HFFc6 (cell line): ENCODE measurements around the gene PRKAG2. TPM values are rescaled to one million over a fixed set of nuclear protein-coding genes. Genes with fewer than 3 reads are reported as not detected.

Source experiments
- DNase-seq: peaks from one replicate; pipeline ENCODE4 v3.0.0-alpha.2; 2018
- H3K27ac Mint-ChIP-seq: 2 replicates; pipeline ENCODE4 v1.8.0; 2020; ENCODE audit warnings: mild to moderate bottlenecking, mixed read lengths
- H3K27me3 Mint-ChIP-seq: 2 replicates; pipeline ENCODE4 v1.8.0; 2021; ENCODE audit warnings: mild to moderate bottlenecking, moderate library complexity, mixed read lengths; ENCODE audit not compliant: insufficient read depth
- H3K36me3 Mint-ChIP-seq: 2 replicates; pipeline ENCODE4 v1.8.0; 2021; ENCODE audit warnings: low read depth, mixed read lengths
- H3K4me1 Mint-ChIP-seq: 2 replicates; pipeline ENCODE4 v1.8.0; 2020; ENCODE audit warnings: low read depth, mixed read lengths
- H3K4me3 Mint-ChIP-seq: 2 replicates; pipeline ENCODE4 v1.8.0; 2020; ENCODE audit warnings: mild to moderate bottlenecking, moderate library complexity, mixed read lengths
- H3K9me3 Mint-ChIP-seq: 2 replicates; pipeline ENCODE4 v1.8.0; 2020; ENCODE audit warnings: mild to moderate bottlenecking, mixed read lengths
- total RNA-seq, 6 experiments: library from RNA; stranded (reverse); fragmentation: NEBNext Ultra II Directional; extraction: Animal tissue kit (Norgen Biotek cat#: 25700); gene quantifications; 2 replicates in 1 of 6; 3 replicates in 5 of 6; pipeline ENCODE4 v1.2.3, GENCODE V29; 2021
- TF ChIP-seq, protein P1 (sequence below): fragments of 200-600 bp; sonication (generic); IDR thresholded peaks from 2 replicates; pipeline ENCODE4 v1.5.0; 2021; ENCODE audit warnings: antibody characterized with exemption, mild to moderate bottlenecking

The PRKAG2 gene
- total RNA-seq, 6 experiments from 2014 or later = 15.1 to 19.2 (median 18.4) TPM

DNA sequence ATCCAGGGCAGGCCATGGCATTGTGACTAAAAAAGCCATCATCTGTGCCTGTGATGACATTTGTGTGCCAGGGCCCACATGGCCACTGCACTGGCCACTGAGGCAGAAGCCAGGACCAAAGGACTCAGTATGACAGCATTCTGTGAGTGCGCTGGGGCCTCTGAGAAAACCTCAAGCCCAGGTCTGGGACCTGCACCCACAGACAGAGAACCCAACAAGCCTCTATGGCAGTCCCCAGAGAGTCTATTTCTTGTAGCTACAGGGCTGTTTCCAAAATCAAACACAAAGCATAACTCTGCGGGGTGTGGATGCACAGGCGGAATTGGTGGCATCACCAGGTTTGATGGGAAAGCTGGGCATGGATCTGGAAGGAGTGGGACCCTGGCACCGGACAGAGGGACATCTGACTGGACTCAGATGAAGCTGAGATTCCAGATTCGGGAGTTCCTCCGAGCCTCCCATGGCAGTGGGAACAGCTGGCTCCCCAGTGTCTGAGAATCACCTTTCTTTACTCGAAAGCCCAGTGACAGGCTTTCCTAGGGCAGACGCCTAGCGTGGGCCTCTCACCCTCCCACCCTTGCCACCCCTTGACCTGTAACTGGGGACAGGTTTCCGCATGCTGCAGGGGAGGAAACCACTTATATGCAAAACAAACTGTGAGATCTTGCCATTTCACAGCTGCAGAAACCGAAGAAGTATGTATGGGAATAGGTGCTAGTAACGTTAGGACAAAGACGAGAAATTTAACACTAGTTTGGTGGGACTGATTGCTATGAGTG, 286.7 kb downstream of the PRKAG2 start:
- Mint-ChIP-seq H3K36me3 (peaks cover 11% of the 10 kb centered on the region), H3K4me1 (peaks cover 20% of the 10 kb centered on the region), H3K27me3 (no peaks in the 10 kb centered on the region; the same call in none of the 2 replicates), H3K27ac (no peak overlapping the region), H3K9me3 (no peaks in the 10 kb centered on the region), H3K4me3 (no peak overlapping the region)
- TF ChIP-seq, protein P1, sequence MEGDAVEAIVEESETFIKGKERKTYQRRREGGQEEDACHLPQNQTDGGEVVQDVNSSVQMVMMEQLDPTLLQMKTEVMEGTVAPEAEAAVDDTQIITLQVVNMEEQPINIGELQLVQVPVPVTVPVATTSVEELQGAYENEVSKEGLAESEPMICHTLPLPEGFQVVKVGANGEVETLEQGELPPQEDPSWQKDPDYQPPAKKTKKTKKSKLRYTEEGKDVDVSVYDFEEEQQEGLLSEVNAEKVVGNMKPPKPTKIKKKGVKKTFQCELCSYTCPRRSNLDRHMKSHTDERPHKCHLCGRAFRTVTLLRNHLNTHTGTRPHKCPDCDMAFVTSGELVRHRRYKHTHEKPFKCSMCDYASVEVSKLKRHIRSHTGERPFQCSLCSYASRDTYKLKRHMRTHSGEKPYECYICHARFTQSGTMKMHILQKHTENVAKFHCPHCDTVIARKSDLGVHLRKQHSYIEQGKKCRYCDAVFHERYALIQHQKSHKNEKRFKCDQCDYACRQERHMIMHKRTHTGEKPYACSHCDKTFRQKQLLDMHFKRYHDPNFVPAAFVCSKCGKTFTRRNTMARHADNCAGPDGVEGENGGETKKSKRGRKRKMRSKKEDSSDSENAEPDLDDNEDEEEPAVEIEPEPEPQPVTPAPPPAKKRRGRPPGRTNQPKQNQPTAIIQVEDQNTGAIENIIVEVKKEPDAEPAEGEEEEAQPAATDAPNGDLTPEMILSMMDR = no peak
- no peak for DNase-seq

DNA sequence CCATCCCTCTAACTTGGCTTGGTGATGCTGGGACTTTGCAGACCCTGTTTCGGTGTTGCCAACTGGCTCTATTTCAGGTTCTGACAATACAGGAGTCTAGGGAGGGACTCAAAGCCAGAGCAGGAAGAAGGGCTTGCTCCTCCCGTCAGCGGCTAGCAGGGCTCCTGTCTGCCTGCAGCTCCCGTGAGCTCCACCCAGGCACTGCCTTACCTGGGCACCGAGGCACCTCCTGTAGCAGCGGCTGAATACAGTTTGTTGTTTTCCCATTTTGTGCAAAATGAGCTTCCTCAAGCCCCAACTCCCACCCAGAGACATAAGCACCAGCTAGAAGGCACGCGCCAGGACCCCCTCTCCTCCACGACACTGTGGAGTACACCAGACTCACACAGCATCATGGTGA, 287.9 kb downstream of the PRKAG2 start:
- H3K4me1 Mint-ChIP-seq = peaks cover 18% of the 10 kb centered on the region
- no peaks in the 10 kb centered on the region; the same call in none of the 2 replicates for H3K27me3 Mint-ChIP-seq
- no peak overlapping the region for H3K4me3 Mint-ChIP-seq
- peaks cover 11% of the 10 kb centered on the region for H3K36me3 Mint-ChIP-seq
- no peak overlapping the region for H3K27ac Mint-ChIP-seq
- no peak for DNase-seq
- TF ChIP-seq, protein P1 = no peak
- H3K9me3 Mint-ChIP-seq = no peaks in the 10 kb centered on the region

DNA sequence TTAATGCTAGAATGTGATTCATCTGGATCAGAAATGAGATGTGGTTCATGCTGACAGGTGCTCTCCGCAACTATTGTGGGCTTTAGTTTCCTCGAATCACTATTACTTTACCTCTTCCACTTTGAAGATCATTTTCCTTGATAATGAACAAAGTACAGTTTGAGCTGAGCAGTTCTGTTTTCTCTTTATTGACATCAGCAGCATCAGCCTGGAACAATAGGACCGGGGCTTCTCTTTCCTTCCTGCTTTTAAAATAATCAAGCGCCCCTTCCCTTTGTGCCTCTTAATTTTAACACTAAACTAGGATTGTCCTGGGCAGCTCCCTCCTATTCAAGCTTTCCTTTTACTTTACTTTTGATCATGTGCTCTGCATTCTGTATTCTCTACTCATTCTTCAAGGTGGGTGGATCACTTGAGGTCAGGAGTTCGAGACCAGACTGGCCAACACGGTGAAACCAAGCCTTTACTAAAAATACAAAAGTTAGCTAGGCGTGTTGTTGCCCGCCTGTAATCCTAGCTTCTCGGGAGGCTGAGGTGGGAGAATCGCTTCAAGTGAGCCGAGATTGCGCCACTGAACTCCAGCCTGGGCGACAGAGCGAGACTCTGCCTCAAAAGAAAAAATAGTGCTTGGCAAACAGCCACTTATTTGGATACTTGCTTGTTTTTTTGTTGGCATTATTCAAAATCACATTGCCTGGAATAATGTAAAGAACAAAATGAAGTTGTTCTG, 290.2 kb downstream of the PRKAG2 start:
- Mint-ChIP-seq H3K9me3 (no peaks in the 10 kb centered on the region), H3K27ac (no peak overlapping the region), H3K36me3 (no peaks in the 10 kb centered on the region; the same call in 1 of the 2 replicates), H3K27me3 (no peaks in the 10 kb centered on the region; the same call in 1 of the 2 replicates), H3K4me1 (no peaks in the 10 kb centered on the region), H3K4me3 (no peak overlapping the region)
- TF ChIP-seq, protein P1 = no peak
- DNase-seq = no peak

DNA sequence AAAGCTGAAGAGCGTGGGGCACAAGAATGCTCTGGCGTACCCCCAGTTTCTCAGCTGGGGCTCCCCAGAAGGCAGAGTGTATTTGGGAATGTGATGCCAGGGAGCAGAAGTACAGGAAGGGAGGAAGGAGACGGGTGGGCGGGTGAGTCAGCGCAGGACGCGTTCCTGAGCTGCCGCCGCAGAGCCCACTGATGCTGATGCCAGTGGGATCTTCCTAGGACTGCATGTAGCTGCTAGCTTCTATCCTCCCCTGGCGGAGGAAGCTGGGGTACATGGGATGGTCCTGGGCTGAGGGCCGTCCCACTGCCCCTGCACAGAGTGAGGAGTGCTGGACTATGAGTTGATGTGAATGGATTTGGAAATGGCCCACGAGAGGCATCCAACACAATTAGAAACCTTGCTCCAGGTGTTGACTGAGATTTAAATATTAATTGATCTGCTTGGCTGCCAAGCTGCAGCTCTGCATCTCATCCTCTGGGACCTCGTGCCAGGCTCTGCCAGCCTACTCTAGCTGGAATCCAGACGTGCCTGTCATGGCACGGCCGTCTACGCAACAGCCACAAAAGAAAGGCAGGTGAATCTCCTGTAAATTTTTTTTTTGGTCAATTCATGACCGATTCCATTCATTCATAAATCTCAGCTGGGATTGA, 291.0 kb downstream of the PRKAG2 start:
- TF ChIP-seq, protein P1 = no peak
- Mint-ChIP-seq H3K4me3 (no peak overlapping the region), H3K27me3 (no peaks in the 10 kb centered on the region; the same call in 1 of the 2 replicates), H3K9me3 (peaks cover 1% of the 10 kb centered on the region; the same call in 1 of the 2 replicates), H3K4me1 (no peaks in the 10 kb centered on the region), H3K27ac (no peak overlapping the region), H3K36me3 (peaks cover 2% of the 10 kb centered on the region; the same call in 1 of the 2 replicates)
- DNase-seq = no peak

DNA sequence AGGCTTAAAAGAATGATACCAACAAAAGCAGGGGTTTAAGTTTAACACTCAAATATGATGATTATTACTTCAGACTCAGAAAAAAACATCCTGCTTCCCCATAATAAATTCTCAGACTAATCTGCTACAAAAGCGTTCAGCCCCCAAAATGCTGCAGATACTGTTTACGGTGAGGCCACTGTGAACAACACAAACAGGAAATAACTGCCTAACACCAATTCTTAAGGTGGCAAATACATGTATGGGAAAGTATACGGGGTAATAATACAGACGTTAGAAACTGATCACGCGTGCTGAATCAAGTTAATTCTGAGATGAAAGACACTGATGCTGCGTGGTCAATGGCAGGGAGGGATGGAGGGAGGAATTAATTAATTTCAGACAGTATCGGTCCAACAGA, 295.2 kb downstream of the PRKAG2 start:
- TF ChIP-seq, protein P1 = no peak

More for the DNA sequence above, 295.2 kb downstream of the PRKAG2 start:
- Mint-ChIP-seq H3K27ac (no peak overlapping the region), H3K36me3 (peaks cover 12% of the 10 kb centered on the region), H3K4me1 (no peaks in the 10 kb centered on the region), H3K9me3 (peaks cover 25% of the 10 kb centered on the region), H3K27me3 (no peaks in the 10 kb centered on the region; the same call in 1 of the 2 replicates), H3K4me3 (no peak overlapping the region)
- no peak for DNase-seq
